ACC112 (cell line): ENCODE data around the gene SMPX.
"Not testable (repeated sequence)": the region's sequence is repeated elsewhere in the genome, so short reads cannot be mapped to it uniquely, and the experiment has no call there.

Experiments
- H2AFZ ChIP-seq: fragments of 200-600 bp; sonication (generic); one replicate; pipeline ENCODE4 v1.6.0; 2017; ENCODE audit warnings: antibody characterized with exemption, low read length; ENCODE audit not compliant: unreplicated experiment
- H3K27ac ChIP-seq: fragments of 200-600 bp; sonication (generic); 2 replicates; pipeline ENCODE4 v1.5.1; 2014; ENCODE audit warnings: low read depth, mild to moderate bottlenecking, antibody characterized with exemption, low read length, moderate library complexity
- H3K27me3 ChIP-seq: fragments of 200-600 bp; sonication (generic); 2 replicates; pipeline ENCODE4 v1.6.1; 2014; ENCODE audit warnings: mild to moderate bottlenecking, antibody characterized with exemption, low read length, moderate library complexity, mixed read lengths; ENCODE audit not compliant: insufficient read depth
- H3K36me3 ChIP-seq: fragments of 200-600 bp; sonication (generic); 2 replicates; pipeline ENCODE4 v1.6.1; 2016; ENCODE audit warnings: mild to moderate bottlenecking, antibody characterized with exemption, low read length, moderate library complexity, mixed read lengths; ENCODE audit not compliant: insufficient read depth
- H3K4me1 ChIP-seq: fragments of 200-600 bp; sonication (generic); one replicate; pipeline ENCODE4 v1.6.1; 2016; ENCODE audit warnings: low read length, mixed read lengths; ENCODE audit not compliant: insufficient read depth, unreplicated experiment, control insufficient read depth
- H3K4me3 ChIP-seq: fragments of 200-600 bp; sonication (generic); 2 replicates; pipeline ENCODE4 v1.5.1; 2014; ENCODE audit warnings: mild to moderate bottlenecking, low read depth, low read length
- H3K79me2 ChIP-seq: fragments of 200-600 bp; sonication (generic); one replicate; pipeline ENCODE4 v1.6.0; 2016; ENCODE audit warnings: low read length; ENCODE audit not compliant: control insufficient read depth, unreplicated experiment, insufficient read depth

The SMPX gene

DNA sequence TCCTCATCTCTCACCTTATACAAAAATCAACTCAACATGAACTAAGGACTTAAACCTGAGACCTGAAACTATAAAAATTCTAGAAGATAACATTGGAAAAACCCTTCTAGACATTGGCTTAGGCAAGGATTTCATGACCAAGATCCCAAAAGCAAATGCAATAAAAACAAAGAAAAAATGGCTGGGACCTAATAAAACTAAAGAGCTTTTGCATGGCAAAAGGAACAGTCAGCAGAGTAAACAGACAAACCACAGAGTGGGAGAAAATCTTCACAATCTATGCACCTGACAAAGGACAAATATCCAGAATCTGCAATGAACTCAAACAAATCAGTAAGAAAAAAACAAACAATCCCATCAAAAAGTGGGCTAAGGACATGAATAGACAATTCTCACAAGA lies 17.2 kb upstream of the SMPX start:
- H3K27me3 ChIP-seq, H3K79me2 ChIP-seq, H3K4me1 ChIP-seq, H3K27ac ChIP-seq, H2AFZ ChIP-seq, H3K36me3 ChIP-seq, H3K4me3 ChIP-seq: not testable (repeated sequence)

DNA sequence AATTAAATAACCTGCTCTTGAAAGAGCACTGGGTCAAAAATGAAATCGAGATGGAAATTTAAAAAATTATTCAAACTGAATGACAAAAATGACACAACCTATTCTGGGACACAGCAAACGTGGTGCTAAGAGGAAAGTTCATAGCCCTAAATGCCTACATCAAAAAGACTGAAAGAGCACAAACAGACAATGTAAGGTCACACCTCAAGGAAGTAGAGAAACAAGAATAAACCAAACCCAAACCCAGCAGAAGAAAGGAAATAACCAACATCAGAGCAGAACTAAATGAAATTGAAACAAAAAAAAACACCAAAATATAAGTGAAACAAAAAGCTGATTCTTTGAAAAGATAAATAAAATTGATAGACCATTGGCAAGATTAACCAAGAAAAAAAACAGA lies 15.1 kb upstream of the SMPX start:
- H3K36me3 ChIP-seq, H2AFZ ChIP-seq, H3K79me2 ChIP-seq, H3K4me1 ChIP-seq, H3K27ac ChIP-seq, H3K27me3 ChIP-seq, H3K4me3 ChIP-seq: not testable (repeated sequence)

DNA sequence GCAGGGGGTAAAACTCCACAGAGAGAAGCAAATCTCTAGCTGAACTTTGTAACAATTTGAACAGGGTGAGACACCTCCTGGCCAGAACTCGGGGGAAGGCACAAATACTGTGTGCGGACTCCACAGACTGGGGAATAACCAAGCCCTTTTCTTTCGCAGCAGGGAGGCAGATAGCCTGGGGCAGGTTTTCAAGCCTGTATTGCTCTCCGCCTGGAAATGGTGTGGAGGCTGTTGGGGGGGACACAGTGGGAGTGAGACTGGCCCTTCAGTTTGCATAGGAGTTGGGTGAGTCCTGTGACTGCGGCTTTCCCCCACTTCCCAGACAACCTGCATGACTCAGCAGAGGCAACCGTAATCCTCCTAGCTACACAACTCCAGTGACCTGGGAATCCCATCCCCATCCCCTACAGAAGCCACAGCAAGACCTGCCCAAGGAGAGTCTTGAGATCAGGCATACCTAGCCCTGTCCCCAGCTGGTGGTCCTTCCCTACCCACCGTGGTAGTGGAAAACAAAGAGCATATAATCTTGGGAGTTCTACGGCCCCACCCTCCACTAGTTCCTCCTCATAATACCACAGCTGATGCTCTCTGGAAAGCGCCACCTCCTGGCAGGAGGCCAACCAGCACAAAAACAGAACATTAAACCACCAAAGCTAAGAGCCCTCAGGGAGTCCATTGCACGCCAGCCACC lies 12.9 kb upstream of the SMPX start:
- Histone ChIP-seq H3K4me1 (no peaks in the 10 kb centered on the region), H3K27ac (no peak overlapping the region), H3K4me3 (no peak overlapping the region), H3K27me3 (no peaks in the 10 kb centered on the region), H3K79me2 (no peaks in the 10 kb centered on the region), H2AFZ (no peak overlapping the region), H3K36me3 (no peaks in the 10 kb centered on the region)

DNA sequence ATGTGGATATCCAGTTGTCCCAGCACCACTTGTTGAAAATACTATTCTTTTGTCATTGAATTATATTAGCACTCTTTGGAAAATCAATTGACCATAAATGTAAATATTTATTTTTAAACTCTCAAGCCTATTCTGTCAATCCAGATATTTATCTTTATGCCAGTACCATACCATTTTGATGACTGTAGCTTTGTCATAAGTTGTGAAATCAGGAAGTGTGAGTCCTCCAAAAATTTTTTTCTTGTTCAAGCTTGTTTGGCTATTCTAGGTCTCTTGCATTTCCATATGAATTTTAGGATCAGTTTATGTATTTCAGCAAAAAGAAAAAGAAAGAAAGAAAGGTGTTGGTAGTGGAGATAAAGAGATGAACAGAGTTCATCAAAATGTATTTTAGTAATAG lies 8.2 kb upstream of the SMPX start:
- no peak overlapping the region for H3K27ac ChIP-seq
- no peaks in the 10 kb centered on the region for H3K4me1 ChIP-seq
- no peak overlapping the region for H2AFZ ChIP-seq
- H3K79me2 ChIP-seq, result no peaks in the 10 kb centered on the region
- H3K27me3 ChIP-seq, result no peaks in the 10 kb centered on the region
- no peak overlapping the region for H3K4me3 ChIP-seq
- no peaks in the 10 kb centered on the region for H3K36me3 ChIP-seq

DNA sequence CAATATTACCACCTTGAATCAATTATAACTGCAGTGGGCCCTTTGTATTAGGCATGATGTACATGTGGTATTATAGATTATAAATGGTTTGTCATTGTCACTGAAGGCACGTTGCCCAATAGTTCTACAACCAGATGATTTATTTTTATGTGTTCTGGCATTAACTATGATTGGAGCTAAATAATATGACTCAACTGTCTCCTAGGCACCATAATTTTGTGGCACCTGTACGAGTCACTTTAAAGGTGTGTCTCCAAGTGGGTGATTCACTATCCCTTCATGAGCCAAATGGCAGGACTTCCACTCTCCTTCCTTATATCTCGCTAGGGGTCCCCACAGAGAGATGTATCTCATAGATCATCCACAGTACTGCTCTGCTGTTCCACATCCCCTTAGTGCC lies 6.1 kb upstream of the SMPX start:
- H3K4me3 ChIP-seq, result no peak overlapping the region
- H3K27me3 ChIP-seq, result no peaks in the 10 kb centered on the region
- no peaks in the 10 kb centered on the region for H3K36me3 ChIP-seq
- no peak overlapping the region for H3K27ac ChIP-seq
- H3K79me2 ChIP-seq, result no peaks in the 10 kb centered on the region
- no peaks in the 10 kb centered on the region for H3K4me1 ChIP-seq
- H2AFZ ChIP-seq, result no peak overlapping the region

DNA sequence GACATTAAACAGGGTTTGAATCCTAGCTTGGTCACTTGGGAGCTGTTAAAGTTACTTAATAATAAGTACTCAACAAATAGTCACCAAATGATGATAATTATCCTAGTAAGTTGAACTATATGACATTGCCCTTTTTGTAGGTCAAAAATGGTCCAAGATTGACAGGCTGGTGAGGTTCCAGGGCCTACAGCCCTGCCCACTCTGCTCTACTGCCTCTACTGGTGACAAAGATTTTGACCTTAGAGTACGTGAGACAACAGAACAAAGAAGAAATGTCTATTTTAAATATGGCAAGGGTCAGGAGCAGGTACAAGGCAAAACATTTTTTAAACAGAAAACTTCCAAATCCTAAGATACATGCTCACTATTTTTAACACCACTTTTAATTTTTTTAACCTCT lies 572 bp upstream of the SMPX start:
- Histone ChIP-seq H3K4me3 (no peak overlapping the region), H3K4me1 (peaks cover 6% of the 10 kb centered on the region), H3K79me2 (no peaks in the 10 kb centered on the region), H3K27me3 (no peaks in the 10 kb centered on the region), H3K36me3 (no peaks in the 10 kb centered on the region), H2AFZ (no peak overlapping the region), H3K27ac (no peak overlapping the region)

DNA sequence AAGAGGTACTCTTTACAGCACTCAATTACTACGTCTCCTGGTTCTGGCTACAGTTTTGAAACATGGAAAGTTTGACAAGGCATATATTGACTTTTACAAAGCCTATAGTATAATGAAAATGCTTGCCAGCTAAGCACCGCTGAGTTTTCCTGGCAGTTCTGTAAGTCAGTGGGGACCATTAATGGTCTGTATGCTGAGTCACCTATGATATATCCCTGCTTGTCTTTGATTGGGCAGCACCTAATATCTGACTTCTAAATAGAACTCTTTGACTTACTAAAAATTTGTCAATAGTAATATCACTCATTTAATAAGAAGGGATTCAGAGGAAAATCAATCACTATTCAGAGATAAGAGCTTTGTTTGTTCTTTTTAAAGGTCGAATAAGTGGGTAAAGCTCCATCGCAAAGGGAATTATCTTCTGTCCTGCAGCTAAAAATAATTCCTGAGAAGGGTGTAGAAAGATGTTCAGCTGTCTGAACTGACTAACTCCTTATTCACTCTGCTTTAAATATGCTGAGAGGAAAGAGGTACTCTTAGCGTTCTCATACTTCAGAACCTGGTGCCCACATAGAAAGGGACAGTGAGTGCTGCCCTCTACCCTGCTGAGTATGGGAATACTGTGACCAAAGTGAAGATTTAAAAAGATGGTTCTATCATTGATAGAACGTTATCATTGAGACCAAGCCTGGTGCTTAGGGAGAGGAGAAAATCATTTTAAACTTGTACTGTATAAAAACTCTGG lies 959 bp downstream of the SMPX start:
- no peaks in the 10 kb centered on the region for H3K27me3 ChIP-seq
- peaks cover 9% of the 10 kb centered on the region for H3K4me1 ChIP-seq
- H3K79me2 ChIP-seq, result no peaks in the 10 kb centered on the region
- no peak overlapping the region for H3K4me3 ChIP-seq
- H2AFZ ChIP-seq, result no peak overlapping the region
- H3K27ac ChIP-seq, result no peak overlapping the region
- H3K36me3 ChIP-seq, result no peaks in the 10 kb centered on the region

DNA sequence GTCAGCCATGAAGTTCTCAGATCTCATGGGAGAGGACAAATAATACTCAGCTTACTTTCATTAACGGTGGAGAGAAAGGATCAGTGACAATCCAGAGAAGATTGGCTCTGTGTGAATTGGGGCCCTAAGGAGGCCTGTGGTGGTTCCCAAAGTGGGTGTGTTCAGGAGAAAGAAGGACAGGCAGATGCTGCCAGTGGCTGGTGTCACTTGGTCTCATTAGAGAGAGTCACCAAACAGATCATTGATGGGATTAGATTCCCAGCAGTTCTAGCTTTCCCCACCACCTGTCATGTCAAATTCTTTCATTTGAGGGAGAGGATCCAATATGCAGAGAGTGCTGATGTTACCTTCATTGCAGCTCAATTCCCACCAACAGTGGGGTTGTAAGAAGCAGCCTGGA lies 8.0 kb downstream of the SMPX start:
- peaks cover 4% of the 10 kb centered on the region; the same call in 1 of the 2 replicates for H3K27me3 ChIP-seq
- no peaks in the 10 kb centered on the region for H3K79me2 ChIP-seq
- no peaks in the 10 kb centered on the region for H3K36me3 ChIP-seq
- no peak overlapping the region for H3K4me3 ChIP-seq
- no peak overlapping the region for H2AFZ ChIP-seq
- peaks cover 4% of the 10 kb centered on the region for H3K4me1 ChIP-seq
- H3K27ac ChIP-seq, result no peak overlapping the region

DNA sequence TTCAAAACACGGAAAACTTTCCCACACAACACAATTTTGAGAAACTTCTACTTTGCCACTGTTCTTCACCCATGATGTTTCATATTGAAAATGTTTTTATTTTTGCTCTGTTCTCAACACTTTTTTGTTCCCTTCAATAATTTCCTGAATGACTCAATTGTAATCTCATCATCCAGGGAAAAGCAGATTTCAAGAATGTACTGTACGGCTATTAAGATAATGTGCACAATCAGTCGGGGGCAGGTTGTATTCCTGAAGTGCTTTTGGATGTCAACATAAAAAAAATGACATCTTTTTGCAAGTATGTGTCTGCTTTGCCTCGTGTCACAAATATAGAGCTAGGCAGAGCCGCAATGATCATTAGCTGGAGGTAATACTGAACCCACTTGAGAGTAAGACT lies 9.7 kb downstream of the SMPX start:
- H3K36me3 ChIP-seq, result no peaks in the 10 kb centered on the region
- no peaks in the 10 kb centered on the region for H3K79me2 ChIP-seq
- H3K27me3 ChIP-seq, result peaks cover 4% of the 10 kb centered on the region; the same call in 1 of the 2 replicates
- H2AFZ ChIP-seq, result no peak overlapping the region
- H3K4me3 ChIP-seq, result no peak overlapping the region
- no peak overlapping the region for H3K27ac ChIP-seq
- H3K4me1 ChIP-seq, result peaks cover under 1% of the 10 kb centered on the region

DNA sequence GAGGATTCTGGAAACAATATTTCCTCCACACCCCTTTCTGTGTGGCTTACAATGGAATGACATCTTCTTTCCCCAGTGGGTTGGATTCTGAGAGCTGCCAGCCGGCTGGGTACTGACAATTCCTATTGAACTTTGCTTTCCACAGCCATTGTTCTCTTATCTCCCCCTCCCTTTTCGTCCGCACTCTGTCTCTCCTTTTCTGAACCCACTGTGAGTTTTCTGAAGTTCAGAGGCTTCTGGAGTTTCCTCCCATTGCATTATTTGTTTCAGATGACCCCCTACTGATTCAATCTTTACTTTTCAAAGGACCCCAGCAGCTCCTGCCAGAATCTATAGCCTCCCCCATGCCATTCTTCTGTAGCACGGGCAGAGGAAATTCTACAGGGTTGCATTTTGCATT lies 10.4 kb downstream of the SMPX start:
- no peak overlapping the region for H3K4me3 ChIP-seq
- H3K27ac ChIP-seq, result no peak overlapping the region

DNA sequence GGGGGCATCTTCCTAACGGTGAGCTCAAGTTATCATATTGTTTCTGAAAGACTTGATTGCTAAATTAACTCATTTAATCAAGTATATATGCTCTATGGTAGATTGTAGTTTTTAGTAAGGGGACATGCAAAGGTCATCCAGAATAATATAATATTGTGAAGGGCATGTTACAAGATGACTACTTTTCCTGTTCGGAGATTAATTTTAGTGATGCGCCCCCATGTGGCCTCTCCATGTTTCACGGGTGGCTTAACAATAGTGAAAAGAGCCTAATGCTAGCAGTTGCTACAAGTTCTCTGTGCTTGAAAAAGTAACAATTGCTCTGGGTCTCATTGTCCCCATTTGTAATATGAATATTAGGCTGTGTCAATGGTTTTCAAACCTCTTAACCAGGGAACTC lies 12.2 kb downstream of the SMPX start:
- Histone ChIP-seq H3K4me3 (no peak overlapping the region), H3K4me1 (peaks cover 2% of the 10 kb centered on the region), H3K27ac (no peak overlapping the region), H3K27me3 (peaks cover 4% of the 10 kb centered on the region; the same call in 1 of the 2 replicates), H3K79me2 (no peaks in the 10 kb centered on the region), H2AFZ (no peak overlapping the region), H3K36me3 (no peaks in the 10 kb centered on the region)

More for the DNA sequence above, 10.4 kb downstream of the SMPX start:
- H2AFZ ChIP-seq, result no peak overlapping the region
- H3K36me3 ChIP-seq, result no peaks in the 10 kb centered on the region
- H3K27me3 ChIP-seq, result peaks cover 4% of the 10 kb centered on the region; the same call in 1 of the 2 replicates
- H3K4me1 ChIP-seq, result no peaks in the 10 kb centered on the region
- H3K79me2 ChIP-seq, result no peaks in the 10 kb centered on the region
